Fibroblast of mammary gland (primary cell): ENCODE measurements around the gene TSPAN31.

ENCODE experiments used
- DNase-seq: peaks from one replicate; pipeline ENCODE4 v3.0.0-alpha.2; 2010; ENCODE audit warnings: low read depth
- H3K4me3 ChIP-seq: 2 replicates; pipeline ENCODE4 v1.5.1; 2011; ENCODE audit warnings: low read depth, mild to moderate bottlenecking, low read length, moderate library complexity; ENCODE audit not compliant: control insufficient read depth
- TF ChIP-seq, protein P1 (sequence below): conservative IDR thresholded peaks from 2 replicates; pipeline ENCODE4 v1.5.1; 2011; ENCODE audit warnings: low read depth, low read length, inconsistent platforms; ENCODE audit not compliant: control insufficient read depth, insufficient read depth

The TSPAN31 gene

DNA sequence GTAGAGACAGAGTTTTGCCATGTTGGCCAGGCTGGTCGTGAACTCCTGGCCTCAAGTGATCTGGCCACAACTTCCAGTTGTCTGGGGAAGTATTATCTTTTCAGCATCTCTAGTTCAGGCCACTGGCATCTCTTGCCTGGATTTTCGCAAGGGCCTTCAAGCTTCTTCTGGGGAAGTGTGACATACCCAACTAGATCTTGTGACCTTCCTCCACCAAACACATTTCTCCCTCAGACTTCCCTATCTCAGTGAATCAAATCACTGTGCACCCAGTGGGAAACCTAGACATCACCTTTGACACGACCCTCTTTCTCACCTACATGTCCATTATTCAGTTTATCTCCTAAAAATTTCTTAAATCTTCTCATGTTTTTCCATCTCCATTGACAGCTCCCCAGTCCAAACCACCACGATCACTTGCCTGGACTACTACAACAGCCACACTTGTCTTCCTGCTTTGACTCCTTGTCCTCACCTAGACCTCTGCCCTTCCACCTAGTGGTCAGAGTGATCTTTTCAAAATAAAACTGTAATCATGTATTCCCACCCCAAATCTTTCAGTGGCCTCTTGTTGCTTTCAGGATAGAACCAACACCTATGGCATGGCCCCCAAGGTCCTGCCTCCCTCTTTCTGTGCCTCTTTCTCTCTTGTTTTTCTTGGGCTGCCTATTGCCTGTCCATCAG is 30.9 kb downstream of the TSPAN31 start:
- TF ChIP-seq, protein P1, sequence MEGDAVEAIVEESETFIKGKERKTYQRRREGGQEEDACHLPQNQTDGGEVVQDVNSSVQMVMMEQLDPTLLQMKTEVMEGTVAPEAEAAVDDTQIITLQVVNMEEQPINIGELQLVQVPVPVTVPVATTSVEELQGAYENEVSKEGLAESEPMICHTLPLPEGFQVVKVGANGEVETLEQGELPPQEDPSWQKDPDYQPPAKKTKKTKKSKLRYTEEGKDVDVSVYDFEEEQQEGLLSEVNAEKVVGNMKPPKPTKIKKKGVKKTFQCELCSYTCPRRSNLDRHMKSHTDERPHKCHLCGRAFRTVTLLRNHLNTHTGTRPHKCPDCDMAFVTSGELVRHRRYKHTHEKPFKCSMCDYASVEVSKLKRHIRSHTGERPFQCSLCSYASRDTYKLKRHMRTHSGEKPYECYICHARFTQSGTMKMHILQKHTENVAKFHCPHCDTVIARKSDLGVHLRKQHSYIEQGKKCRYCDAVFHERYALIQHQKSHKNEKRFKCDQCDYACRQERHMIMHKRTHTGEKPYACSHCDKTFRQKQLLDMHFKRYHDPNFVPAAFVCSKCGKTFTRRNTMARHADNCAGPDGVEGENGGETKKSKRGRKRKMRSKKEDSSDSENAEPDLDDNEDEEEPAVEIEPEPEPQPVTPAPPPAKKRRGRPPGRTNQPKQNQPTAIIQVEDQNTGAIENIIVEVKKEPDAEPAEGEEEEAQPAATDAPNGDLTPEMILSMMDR, result no peak
- no peak overlapping the region for H3K4me3 ChIP-seq
- DNase-seq, result no peak

DNA sequence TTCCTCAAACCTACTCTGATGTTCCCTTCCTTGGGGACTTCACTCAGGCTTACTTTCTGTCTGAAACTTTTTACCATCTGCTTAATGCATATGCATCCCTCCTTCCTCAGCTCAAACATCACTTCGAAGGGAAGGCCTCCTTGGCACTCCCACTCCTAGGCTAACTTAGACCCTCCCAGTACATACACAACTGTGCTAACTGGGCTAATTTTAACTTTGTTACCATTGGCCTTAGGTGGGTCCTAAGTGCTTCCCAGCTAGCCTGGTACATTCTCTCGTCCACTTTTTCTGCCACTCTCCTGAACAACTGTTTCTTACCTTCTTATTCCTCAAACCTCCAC is 31.4 kb downstream of the TSPAN31 start:
- DNase-seq, result no peak
- TF ChIP-seq, protein P1, result no peak
- no peak overlapping the region for H3K4me3 ChIP-seq

DNA sequence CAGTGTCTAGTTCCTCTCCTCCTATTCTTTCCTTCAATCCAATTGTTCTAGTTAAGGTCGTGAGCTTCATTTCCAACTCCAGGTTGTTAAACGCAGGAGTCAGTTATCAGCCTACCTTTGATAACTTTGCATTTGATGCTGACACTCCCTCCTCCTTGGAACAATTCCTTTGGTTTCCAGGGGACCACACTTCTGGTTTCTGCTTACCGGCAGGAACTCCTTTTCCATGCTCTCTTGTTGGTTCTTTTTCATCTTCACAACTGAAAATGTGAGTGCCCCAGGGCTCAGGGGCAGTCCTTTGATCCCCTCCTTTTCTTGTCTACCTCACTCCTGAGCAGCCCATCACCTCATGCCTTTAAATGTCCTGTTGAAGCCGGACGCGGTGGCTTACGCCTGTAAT is 32.5 kb downstream of the TSPAN31 start:
- TF ChIP-seq, protein P1, result no peak
- DNase-seq, result no peak
- H3K4me3 ChIP-seq, result no peak overlapping the region

DNA sequence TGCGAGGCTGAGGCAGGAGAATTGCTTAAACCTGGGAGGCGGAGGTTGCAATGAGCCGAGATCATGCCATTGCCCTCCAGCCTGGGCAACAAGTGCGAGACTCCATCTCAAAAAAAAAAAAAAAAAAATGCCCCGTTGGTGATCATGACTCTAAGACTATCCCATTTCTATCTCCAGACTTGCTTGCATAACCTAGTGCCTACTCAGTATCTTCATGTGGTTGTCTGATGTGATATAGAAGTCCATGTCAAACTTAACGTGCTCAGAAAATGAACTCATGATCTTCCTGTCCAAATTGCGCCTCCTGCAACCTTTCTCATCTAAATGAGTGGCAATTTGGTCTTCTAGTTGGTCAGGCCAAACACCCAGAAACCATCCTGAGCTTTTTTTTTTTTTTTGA is 33.1 kb downstream of the TSPAN31 start:
- no peak for DNase-seq
- TF ChIP-seq, protein P1, result no peak
- no peak overlapping the region for H3K4me3 ChIP-seq

DNA sequence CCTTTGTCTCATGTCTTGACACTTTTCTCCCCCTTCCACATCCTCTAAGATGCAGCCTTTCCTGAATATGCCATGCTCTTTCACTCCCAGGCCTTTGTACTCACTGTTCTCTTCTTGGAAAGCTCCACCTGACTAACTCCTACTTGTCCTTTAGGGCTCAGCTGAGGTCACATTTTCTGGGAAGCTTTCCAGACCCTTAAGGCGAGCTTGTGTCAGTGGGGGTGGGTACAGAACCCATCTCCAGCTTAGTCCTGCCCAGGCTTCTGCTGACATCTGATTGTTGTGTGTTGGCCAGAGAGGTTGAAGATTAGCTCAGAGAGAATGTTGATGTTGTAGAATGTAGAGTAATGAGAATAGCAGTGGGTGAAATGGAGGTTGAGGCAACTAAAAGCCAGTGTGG is 34.9 kb downstream of the TSPAN31 start:
- H3K4me3 ChIP-seq, result no peak overlapping the region
- DNase-seq, result peak; percentile 47
- TF ChIP-seq, protein P1, result no peak

DNA sequence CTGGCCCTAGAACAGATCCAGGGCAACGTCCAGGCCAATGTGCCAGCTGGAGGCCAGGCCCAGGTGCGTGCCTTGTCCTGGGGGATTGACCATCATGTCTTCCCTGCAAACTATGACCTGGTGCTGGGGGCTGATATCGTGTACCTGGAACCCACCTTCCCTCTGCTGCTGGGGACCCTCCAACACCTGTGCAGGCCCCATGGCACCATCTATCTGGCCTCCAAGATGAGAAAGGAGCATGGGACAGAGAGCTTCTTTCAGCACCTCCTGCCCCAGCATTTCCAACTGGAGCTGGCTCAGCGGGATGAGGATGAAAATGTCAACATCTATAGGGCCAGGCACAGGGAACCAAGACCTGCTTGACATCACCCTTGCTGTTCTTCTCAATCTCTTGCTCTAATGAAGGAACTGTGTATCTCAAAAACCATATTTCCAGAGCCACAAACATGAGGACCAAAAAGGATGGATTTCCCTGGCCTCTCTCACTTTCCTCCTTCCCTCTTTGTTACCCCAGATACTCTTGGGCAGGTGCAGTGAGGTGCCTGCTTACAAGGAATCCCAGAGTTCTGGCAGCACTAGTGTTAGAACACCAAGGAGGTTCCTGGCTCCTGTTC is 35.6 kb downstream of the TSPAN31 start:
- TF ChIP-seq, protein P1, result no peak
- no peak for DNase-seq
- H3K4me3 ChIP-seq, result no peak overlapping the region

DNA sequence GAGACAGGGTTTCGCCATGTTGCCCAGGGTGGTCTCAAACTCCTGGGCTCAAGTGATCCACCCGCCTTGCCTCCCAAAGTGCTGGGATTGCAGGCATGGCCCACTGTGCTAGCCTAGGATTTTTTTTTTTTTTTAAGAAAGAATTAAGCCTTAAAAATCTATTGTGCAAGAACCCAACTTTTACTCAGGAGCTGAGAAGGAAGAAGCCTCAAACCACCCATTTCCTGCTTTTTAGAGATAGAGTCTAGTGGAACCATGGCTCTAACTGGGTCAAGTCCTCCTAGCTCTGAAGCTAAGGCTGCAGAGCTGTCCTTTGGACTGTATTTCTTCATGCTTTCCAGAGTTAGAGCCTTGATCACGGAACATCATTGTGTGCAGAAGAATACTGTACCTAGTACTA is 36.4 kb downstream of the TSPAN31 start:
- H3K4me3 ChIP-seq, result no peak overlapping the region
- TF ChIP-seq, protein P1, result no peak
- DNase-seq, result no peak
